HepG2 (cell line): ENCODE results near the gene TUBB. TPM values are rescaled to one million over a fixed set of nuclear protein-coding genes. Genes with fewer than 3 reads are reported as not detected.

Experiments used
- ASH2L ChIP-seq: fragments of 300-600, 200-600 bp; sonication (generic); IDR thresholded peaks from 2 replicates; pipeline ENCODE4 v1.7.0; 2017; ENCODE audit warnings: low read depth, mild to moderate bottlenecking, moderate library complexity, mixed read lengths, low read length; ENCODE audit not compliant: insufficient read length
- DNMT3B ChIP-seq: conservative IDR thresholded peaks from 2 replicates; pipeline ENCODE4 v1.6.1; 2016; ENCODE audit warnings: missing biosample characterization, control low read depth
- E2F2 ChIP-seq: sonication (generic); formaldehyde crosslinking; IDR thresholded peaks from 2 replicates; pipeline ENCODE4 v1.4.0; 2020; ENCODE audit warnings: missing genetic modification reagents, borderline replicate concordance
- ERF ChIP-seq: IDR thresholded peaks from 2 replicates; pipeline ENCODE4 v1.6.1; 2018; ENCODE audit warnings: missing biosample characterization, missing genetic modification reagents
- EZH2 ChIP-seq: conservative IDR thresholded peaks from 2 replicates; pipeline ENCODE4 v1.6.1; 2012; ENCODE audit warnings: mild to moderate bottlenecking, low read depth, low read length, moderate library complexity
- HDAC6 ChIP-seq: fragments of 200-600 bp; sonication (generic); IDR thresholded peaks from 2 replicates; pipeline ENCODE4 v1.7.0; 2017; ENCODE audit warnings: mild to moderate bottlenecking, antibody characterized with exemption, low read length, low read depth
- KLF13 ChIP-seq: sonication (generic); formaldehyde crosslinking; IDR thresholded peaks from 2 replicates; pipeline ENCODE4 v1.4.0; 2020; ENCODE audit warnings: mild to moderate bottlenecking, missing genetic modification reagents
- MBD4 ChIP-seq: IDR thresholded peaks from 2 replicates; pipeline ENCODE4 v1.6.1; 2012; ENCODE audit warnings: low read length, inconsistent platforms, borderline replicate concordance
- MEIS2 ChIP-seq: sonication (generic); formaldehyde crosslinking; IDR thresholded peaks from 2 replicates; pipeline ENCODE4 v1.9.0; 2021; ENCODE audit warnings: mild to moderate bottlenecking, missing genetic modification reagents
- PTBP1 ChIP-seq: fragments of 200-400 bp; formaldehyde crosslinking; IDR thresholded peaks from 2 replicates; pipeline ENCODE4 v1.6.1; 2018; ENCODE audit warnings: low read length, low read depth; ENCODE audit not compliant: poor library complexity, severe bottlenecking
- TEAD2 ChIP-seq: sonication (generic); formaldehyde crosslinking; IDR thresholded peaks from 2 replicates; pipeline ENCODE4 v1.9.0; 2021; ENCODE audit warnings: missing genetic modification reagents
- TSC22D2 ChIP-seq: sonication (generic); formaldehyde crosslinking; IDR thresholded peaks from 2 replicates; pipeline ENCODE4 v1.5.1; 2020; ENCODE audit warnings: missing genetic modification reagents, mild to moderate bottlenecking, borderline replicate concordance
- ZBTB42 ChIP-seq: sonication (generic); formaldehyde crosslinking; IDR thresholded peaks from 2 replicates; pipeline ENCODE4 v1.5.0; 2020; ENCODE audit warnings: mild to moderate bottlenecking, missing genetic modification reagents
- ZBTB49 ChIP-seq: sonication (generic); formaldehyde crosslinking; IDR thresholded peaks from 2 replicates; pipeline ENCODE4 v1.4.0; 2020; ENCODE audit warnings: missing genetic modification reagents, borderline replicate concordance
- ZMAT5 ChIP-seq: sonication (generic); formaldehyde crosslinking; IDR thresholded peaks from 2 replicates; pipeline ENCODE4 v1.5.0; 2020; ENCODE audit warnings: mild to moderate bottlenecking, low read depth, missing genetic modification reagents, borderline replicate concordance
- ZNF260 ChIP-seq: sonication (generic); formaldehyde crosslinking; IDR thresholded peaks from 2 replicates; pipeline ENCODE4 v1.4.0; 2020; ENCODE audit warnings: missing genetic modification reagents, low read depth, mild to moderate bottlenecking, borderline replicate concordance
- ZNF451 ChIP-seq: sonication (generic); formaldehyde crosslinking; IDR thresholded peaks from 2 replicates; pipeline ENCODE4 v1.5.0; 2020; ENCODE audit warnings: mild to moderate bottlenecking, missing genetic modification reagents
- ZNF724P ChIP-seq: sonication (generic); formaldehyde crosslinking; IDR thresholded peaks from 2 replicates; pipeline ENCODE4 v1.8.0; 2022; ENCODE audit warnings: missing genetic modification reagents, borderline replicate concordance
- ZNF792 ChIP-seq: IDR thresholded peaks from 2 replicates; pipeline ENCODE4 v1.6.1; 2016
- ZSCAN29 ChIP-seq: sonication (generic); formaldehyde crosslinking; conservative IDR thresholded peaks from 2 replicates; pipeline ENCODE4 v1.4.0; 2020; ENCODE audit warnings: mild to moderate bottlenecking, missing genetic modification reagents
- polyA plus RNA-seq, 8 experiments: library from polyadenylated mRNA; depleted of rRNA in 3 of 8; stranded (reverse) in 7 of 8; unstranded in 1 of 8; fragments of >200 nt; fragmentation: Illumina TruSeq in 4 of 8; extraction: Trizol in 4 of 8; gene quantifications; 2 replicates each; pipeline versions ENCODE4 v1.2.1 to v1.2.3, GENCODE V29; 2011 to 2016; ENCODE audit warnings: low read depth in 4 of 8, missing spikeins in 1 of 8, mixed read lengths in 1 of 8; ENCODE audit not compliant: insufficient read depth in 1 of 8
- total RNA-seq, 5 experiments: library from RNA; depleted of rRNA; stranded (reverse); fragments of >200 nt; fragmentation: Illumina TruSeq; extraction: Trizol; gene quantifications; 2 replicates each; pipeline ENCODE4 v1.2.3, GENCODE V29; 2016; ENCODE audit warnings: low read depth in 1 of 5
- TF ChIP-seq, protein P1 (sequence below): sonication (generic); formaldehyde crosslinking; IDR thresholded peaks from 2 replicates; pipeline ENCODE4 v1.5.0; 2020; ENCODE audit warnings: mild to moderate bottlenecking, missing genetic modification reagents
- TF ChIP-seq, protein P2 (sequence below): sonication (generic); formaldehyde crosslinking; IDR thresholded peaks from 2 replicates; pipeline ENCODE4 v1.4.0; 2020; ENCODE audit warnings: missing genetic modification reagents, mild to moderate bottlenecking, borderline replicate concordance

Gene TUBB
- total and polyA plus RNA-seq, 2 of the 13 experiments (the other 11 are each of a cell fraction or from before 2014, with no cell fraction given) = 911 to 1,163 TPM

GRCh38 chr6:30672445-30673253 lies 47.5 kb upstream of the TUBB start, which contains the start of gene DHX16 (continued):
- TF ChIP-seq ASH2L (peak; percentile 99), MBD4 (no peak), ZMAT5 (CRISPR knock-in tag) (no peak), HDAC6 (no peak), ZSCAN29 (CRISPR knock-in tag) (peak; percentile 87), ZNF792 (CRISPR knock-in tag) (peak; percentile 56), PTBP1 (peak; percentile 65), ZBTB42 (peak; percentile 80; the same call in 1 of the 2 replicates), MEIS2 (CRISPR knock-in tag) (0 out of 2 replicates have a peak, but pooled peaks have one; percentile 23), DNMT3B (CRISPR knock-in tag) (no peak; the same call in 1 of the 2 replicates), ZBTB49 (CRISPR knock-in tag) (no peak), E2F2 (no peak), TSC22D2 (CRISPR knock-in tag) (no peak; the same call in 1 of the 2 replicates), TEAD2 (CRISPR knock-in tag) (no peak), EZH2 (no peak), ERF (CRISPR knock-in tag) (peak; percentile 96), KLF13 (no peak), ZNF724P (CRISPR knock-in tag) (0 out of 2 replicates have a peak, but pooled peaks have one; percentile 59), ZNF451 (CRISPR knock-in tag) (no peak; the same call in none of the 2 replicates), ZNF260 (no peak)
- TF ChIP-seq, protein P1, sequence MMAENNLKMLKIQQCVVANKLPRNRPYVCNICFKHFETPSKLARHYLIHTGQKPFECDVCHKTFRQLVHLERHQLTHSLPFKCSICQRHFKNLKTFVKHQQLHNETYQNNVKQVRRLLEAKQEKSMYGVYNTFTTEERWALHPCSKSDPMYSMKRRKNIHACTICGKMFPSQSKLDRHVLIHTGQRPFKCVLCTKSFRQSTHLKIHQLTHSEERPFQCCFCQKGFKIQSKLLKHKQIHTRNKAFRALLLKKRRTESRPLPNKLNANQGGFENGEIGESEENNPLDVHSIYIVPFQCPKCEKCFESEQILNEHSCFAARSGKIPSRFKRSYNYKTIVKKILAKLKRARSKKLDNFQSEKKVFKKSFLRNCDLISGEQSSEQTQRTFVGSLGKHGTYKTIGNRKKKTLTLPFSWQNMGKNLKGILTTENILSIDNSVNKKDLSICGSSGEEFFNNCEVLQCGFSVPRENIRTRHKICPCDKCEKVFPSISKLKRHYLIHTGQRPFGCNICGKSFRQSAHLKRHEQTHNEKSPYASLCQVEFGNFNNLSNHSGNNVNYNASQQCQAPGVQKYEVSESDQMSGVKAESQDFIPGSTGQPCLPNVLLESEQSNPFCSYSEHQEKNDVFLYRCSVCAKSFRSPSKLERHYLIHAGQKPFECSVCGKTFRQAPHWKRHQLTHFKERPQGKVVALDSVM (CRISPR knock-in tag) = peak; percentile 75
- TF ChIP-seq, protein P2, sequence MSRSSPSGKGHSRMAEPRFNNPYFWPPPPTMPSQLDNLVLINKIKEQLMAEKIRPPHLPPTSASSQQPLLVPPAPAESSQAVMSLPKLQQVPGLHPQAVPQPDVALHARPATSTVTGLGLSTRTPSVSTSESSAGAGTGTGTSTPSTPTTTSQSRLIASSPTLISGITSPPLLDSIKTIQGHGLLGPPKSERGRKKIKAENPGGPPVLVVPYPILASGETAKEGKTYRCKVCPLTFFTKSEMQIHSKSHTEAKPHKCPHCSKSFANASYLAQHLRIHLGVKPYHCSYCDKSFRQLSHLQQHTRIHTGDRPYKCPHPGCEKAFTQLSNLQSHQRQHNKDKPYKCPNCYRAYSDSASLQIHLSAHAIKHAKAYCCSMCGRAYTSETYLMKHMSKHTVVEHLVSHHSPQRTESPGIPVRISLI (CRISPR knock-in tag) = peak; percentile 92; the same call in 1 of the 2 replicates
